ENCODE measurements around the gene KCNH8. TPM values are rescaled to one million over a fixed set of nuclear protein-coding genes. Genes with fewer than 3 reads are reported as not detected.

The KCNH8 gene
- total RNA-seq, 1 experiment from 2014 or later, result not detected

GRCh38 chr3:19105826-19106225 is 42.5 kb upstream of the KCNH8 start:
- BruUV-seq (replicated peaks), result no TSS peak
- POLR2A ChIA-PET, result no interaction called here
- H3K4me3 Mint-ChIP-seq (ENCODE audit: unreplicated experiment), result no peak overlapping the region
- DNase-seq (ENCODE audit: unreplicated experiment), result no peak
- TF ChIP-seq, protein P1, sequence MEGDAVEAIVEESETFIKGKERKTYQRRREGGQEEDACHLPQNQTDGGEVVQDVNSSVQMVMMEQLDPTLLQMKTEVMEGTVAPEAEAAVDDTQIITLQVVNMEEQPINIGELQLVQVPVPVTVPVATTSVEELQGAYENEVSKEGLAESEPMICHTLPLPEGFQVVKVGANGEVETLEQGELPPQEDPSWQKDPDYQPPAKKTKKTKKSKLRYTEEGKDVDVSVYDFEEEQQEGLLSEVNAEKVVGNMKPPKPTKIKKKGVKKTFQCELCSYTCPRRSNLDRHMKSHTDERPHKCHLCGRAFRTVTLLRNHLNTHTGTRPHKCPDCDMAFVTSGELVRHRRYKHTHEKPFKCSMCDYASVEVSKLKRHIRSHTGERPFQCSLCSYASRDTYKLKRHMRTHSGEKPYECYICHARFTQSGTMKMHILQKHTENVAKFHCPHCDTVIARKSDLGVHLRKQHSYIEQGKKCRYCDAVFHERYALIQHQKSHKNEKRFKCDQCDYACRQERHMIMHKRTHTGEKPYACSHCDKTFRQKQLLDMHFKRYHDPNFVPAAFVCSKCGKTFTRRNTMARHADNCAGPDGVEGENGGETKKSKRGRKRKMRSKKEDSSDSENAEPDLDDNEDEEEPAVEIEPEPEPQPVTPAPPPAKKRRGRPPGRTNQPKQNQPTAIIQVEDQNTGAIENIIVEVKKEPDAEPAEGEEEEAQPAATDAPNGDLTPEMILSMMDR (IDR thresholded peaks at IDR 0.05; ENCODE audit: unreplicated experiment), result no peak
- no peak overlapping the region for H3K27ac Mint-ChIP-seq (ENCODE audit: low read depth, unreplicated experiment)
- H3K27me3 Mint-ChIP-seq (ENCODE audit: insufficient read depth, unreplicated experiment), result peaks cover 7% of the 10 kb centered on the region
- no peaks in the 10 kb centered on the region for H3K4me1 Mint-ChIP-seq (ENCODE audit: insufficient read depth, unreplicated experiment)
- CTCF ChIA-PET, result no interaction called here
- no peaks in the 10 kb centered on the region for H3K36me3 Mint-ChIP-seq (ENCODE audit: insufficient read depth, unreplicated experiment)
- H3K9me3 Mint-ChIP-seq (ENCODE audit: unreplicated experiment), result no peaks in the 10 kb centered on the region
- intact Hi-C loops (cut with micrococcal nuclease), result no loop called here

- DNase-seq (ENCODE audit: unreplicated experiment), result no peak
- ChIA-PET POLR2A (interaction anchor here (0.7 kb wide), 1 partner anchor 9 kb away, joined by 3 read pairs; no protein-coding TSS in a partner anchor), CTCF (no interaction called here)
- no TSS peak for BruUV-seq (replicated peaks)
- intact Hi-C loops (cut with micrococcal nuclease), result no loop called here
- H3K27ac Mint-ChIP-seq (ENCODE audit: low read depth, unreplicated experiment), result no peak overlapping the region
- H3K27me3 Mint-ChIP-seq (ENCODE audit: insufficient read depth, unreplicated experiment), result peaks cover 7% of the 10 kb centered on the region
- H3K36me3 Mint-ChIP-seq (ENCODE audit: insufficient read depth, unreplicated experiment), result no peaks in the 10 kb centered on the region
- no peaks in the 10 kb centered on the region for H3K9me3 Mint-ChIP-seq (ENCODE audit: unreplicated experiment)
- H3K4me1 Mint-ChIP-seq (ENCODE audit: insufficient read depth, unreplicated experiment), result no peaks in the 10 kb centered on the region
- no peak overlapping the region for H3K4me3 Mint-ChIP-seq (ENCODE audit: unreplicated experiment)
- TF ChIP-seq, protein P1 (IDR thresholded peaks at IDR 0.05; ENCODE audit: unreplicated experiment), result no peak
Observed at GRCh38 chr3:19106307-19106706, 42.0 kb upstream of the KCNH8 start.

DNA sequence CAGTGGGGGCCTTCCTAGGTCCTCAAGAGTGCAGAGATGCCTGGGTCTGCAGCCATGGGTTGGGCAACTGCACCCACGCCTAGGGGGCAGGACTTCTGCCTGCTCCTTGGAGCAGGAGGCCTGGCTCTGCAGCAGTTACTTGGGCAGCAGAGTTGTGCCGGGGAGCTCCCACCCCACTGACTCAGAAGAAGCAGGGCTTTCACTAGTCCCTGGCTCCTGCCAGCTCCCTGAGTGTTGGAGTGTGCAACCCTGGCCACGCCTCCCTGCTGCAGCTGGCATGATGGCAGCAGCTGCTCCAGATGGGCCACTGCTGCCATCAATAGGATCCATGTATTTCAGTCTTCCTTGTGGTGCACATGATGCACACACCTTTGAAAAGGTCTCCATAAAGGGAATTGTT is 40.6 kb upstream of the KCNH8 start:
- no peak for DNase-seq (ENCODE audit: unreplicated experiment)
- Mint-ChIP-seq H3K4me3 (ENCODE audit: unreplicated experiment) (no peak overlapping the region), H3K9me3 (ENCODE audit: unreplicated experiment) (no peaks in the 10 kb centered on the region), H3K27me3 (ENCODE audit: insufficient read depth, unreplicated experiment) (peaks cover 7% of the 10 kb centered on the region), H3K4me1 (ENCODE audit: insufficient read depth, unreplicated experiment) (no peaks in the 10 kb centered on the region), H3K27ac (ENCODE audit: low read depth, unreplicated experiment) (no peak overlapping the region), H3K36me3 (ENCODE audit: insufficient read depth, unreplicated experiment) (no peaks in the 10 kb centered on the region)
- POLR2A ChIA-PET, result no interaction called here
- TF ChIP-seq, protein P1 (IDR thresholded peaks at IDR 0.05; ENCODE audit: unreplicated experiment), result no peak
- no TSS peak for BruUV-seq (replicated peaks)
- CTCF ChIA-PET, result no interaction called here
- intact Hi-C loops (cut with micrococcal nuclease), result no loop called here

GRCh38 chr3:19110335-19110895 is 37.9 kb upstream of the KCNH8 start:
- ChIA-PET CTCF (interaction anchor here (0.6 kb wide), 1 partner anchor 46 kb away, joined by 3 read pairs; no protein-coding TSS in a partner anchor), POLR2A (no interaction called here)
- DNase-seq (ENCODE audit: unreplicated experiment), result no peak
- H3K4me1 Mint-ChIP-seq (ENCODE audit: insufficient read depth, unreplicated experiment), result no peaks in the 10 kb centered on the region
- H3K27ac Mint-ChIP-seq (ENCODE audit: low read depth, unreplicated experiment), result no peak overlapping the region
- H3K9me3 Mint-ChIP-seq (ENCODE audit: unreplicated experiment), result no peaks in the 10 kb centered on the region
- no peaks in the 10 kb centered on the region for H3K36me3 Mint-ChIP-seq (ENCODE audit: insufficient read depth, unreplicated experiment)
- intact Hi-C loops (cut with micrococcal nuclease), result no loop called here
- no TSS peak for BruUV-seq (replicated peaks)
- TF ChIP-seq, protein P1 (IDR thresholded peaks at IDR 0.05; ENCODE audit: unreplicated experiment), result no peak
- H3K27me3 Mint-ChIP-seq (ENCODE audit: insufficient read depth, unreplicated experiment), result peaks cover 7% of the 10 kb centered on the region
- H3K4me3 Mint-ChIP-seq (ENCODE audit: unreplicated experiment), result no peak overlapping the region

Measured in MCF 10A (cell line).